ENCODE measurements around the gene VPS16. TPM values are rescaled to one million over a fixed set of nuclear protein-coding genes. Genes with fewer than 3 reads are reported as not detected.

The VPS16 gene
- polyA plus RNA-seq, 1 donor from 2014 or later, result 117 TPM

GRCh38 chr20:2833761-2834160 lies 6.8 kb upstream of the VPS16 start:
- H3K79me2 ChIP-seq (replicated peaks; ENCODE audit: insufficient read depth, low read length), result no peaks in the 10 kb centered on the region
- H3K36me3 ChIP-seq (ENCODE audit: insufficient read depth, low read length), result no peaks in the 10 kb centered on the region
- no peak for TF ChIP-seq TAF1 (IDR thresholded peaks at IDR 0.05; ENCODE audit: low read depth)
- no peak for TF ChIP-seq RAD21 (conservative IDR thresholded peaks at IDR 0.05)
- no peak for TF ChIP-seq REST (IDR thresholded peaks at IDR 0.05; ENCODE audit: borderline replicate concordance)
- TF ChIP-seq MXI1 (conservative IDR thresholded peaks at IDR 0.05; ENCODE audit: poor library complexity, severe bottlenecking), result no peak
- no peak for TF ChIP-seq SMC3 (conservative IDR thresholded peaks at IDR 0.05; ENCODE audit: poor library complexity)
- no peak for TF ChIP-seq EP300 (conservative IDR thresholded peaks at IDR 0.05; ENCODE audit: poor library complexity, severe bottlenecking)
- no peak for TF ChIP-seq CTCF (IDR thresholded peaks at IDR 0.05; ENCODE audit: poor library complexity, severe bottlenecking)
- TF ChIP-seq POLR2AphosphoS5 (IDR thresholded peaks at IDR 0.05), result no peak
- no peak for TF ChIP-seq EZH2 (IDR thresholded peaks at IDR 0.05; ENCODE audit: borderline replicate concordance, insufficient read depth, low read length, poor library complexity, severe bottlenecking)
- no peak overlapping the region for H2AFZ ChIP-seq (ENCODE audit: low read depth, low read length)
- no peaks in the 10 kb centered on the region for H3K9me2 ChIP-seq (ENCODE audit: insufficient read depth, low read length)
- H3K9ac ChIP-seq (ENCODE audit: low read length), result no peak overlapping the region
- no peak overlapping the region for H3K4me3 ChIP-seq (ENCODE audit: low read length)
- H3K4me2 ChIP-seq (ENCODE audit: low read length), result no peak overlapping the region
- H4K20me1 ChIP-seq (ENCODE audit: insufficient read depth), result no peaks in the 10 kb centered on the region
- no peaks in the 10 kb centered on the region for H3K9me3 ChIP-seq (ENCODE audit: low read length)
- peaks cover 3% of the 10 kb centered on the region for H3K27me3 ChIP-seq (ENCODE audit: insufficient read depth, low read depth, low read length)
- no peaks in the 10 kb centered on the region for H3F3A ChIP-seq (ENCODE audit: insufficient read depth, low read length, poor library complexity, severe bottlenecking)
- no peak overlapping the region for H3K27ac ChIP-seq (ENCODE audit: low read length)

GRCh38 chr20:2834401-2835110 lies 6.0 kb upstream of the VPS16 start:
- Histone ChIP-seq H3K27ac (ENCODE audit: low read length) (no peak overlapping the region), H3K4me3 (ENCODE audit: low read length) (no peak overlapping the region), H2AFZ (ENCODE audit: low read depth, low read length) (no peak overlapping the region), H3K4me2 (ENCODE audit: low read length) (no peak overlapping the region), H4K20me1 (ENCODE audit: insufficient read depth) (no peaks in the 10 kb centered on the region), H3K9ac (ENCODE audit: low read length) (no peak overlapping the region), H3K79me2 (replicated peaks; ENCODE audit: insufficient read depth, low read length) (no peaks in the 10 kb centered on the region), H3F3A (ENCODE audit: insufficient read depth, low read length, poor library complexity, severe bottlenecking) (no peaks in the 10 kb centered on the region), H3K9me3 (ENCODE audit: low read length) (no peaks in the 10 kb centered on the region), H3K27me3 (ENCODE audit: insufficient read depth, low read depth, low read length) (no peaks in the 10 kb centered on the region), H3K9me2 (ENCODE audit: insufficient read depth, low read length) (no peaks in the 10 kb centered on the region), H3K36me3 (ENCODE audit: insufficient read depth, low read length) (no peaks in the 10 kb centered on the region)
- TF ChIP-seq TAF1 (IDR thresholded peaks at IDR 0.05; ENCODE audit: low read depth) (no peak), SMC3 (conservative IDR thresholded peaks at IDR 0.05; ENCODE audit: poor library complexity) (no peak), POLR2AphosphoS5 (IDR thresholded peaks at IDR 0.05) (no peak), EZH2 (IDR thresholded peaks at IDR 0.05; ENCODE audit: borderline replicate concordance, insufficient read depth, low read length, poor library complexity, severe bottlenecking) (no peak), MXI1 (conservative IDR thresholded peaks at IDR 0.05; ENCODE audit: poor library complexity, severe bottlenecking) (no peak), CTCF (IDR thresholded peaks at IDR 0.05; ENCODE audit: poor library complexity, severe bottlenecking) (no peak), RAD21 (conservative IDR thresholded peaks at IDR 0.05) (no peak), REST (IDR thresholded peaks at IDR 0.05; ENCODE audit: borderline replicate concordance) (no peak), EP300 (conservative IDR thresholded peaks at IDR 0.05; ENCODE audit: poor library complexity, severe bottlenecking) (no peak)

Data from neural cell (in vitro differentiated cells).